Gastrocnemius medialis (tissue), 4 donors: Measurements from ENCODE around the gene CCDC92.

ENCODE experiments used
- CTCF ChIP-seq, 5 experiments: fragments of 450-650 bp in 3 of 5; fragments of 200-600 bp in 2 of 5; sonication (generic) in 2 of 5; IDR thresholded peaks in 4 of 5; conservative IDR thresholded peaks in 1 of 5; 1 replicate in 4 of 5; 2 replicates in 1 of 5; pipeline ENCODE4 v1.5.1; 2016 to 2019; ENCODE audit warnings: antibody characterized with exemption in 5 of 5, mild to moderate bottlenecking in 3 of 5, moderate library complexity in 3 of 5
- POLR2A ChIP-seq, 2 donors: fragments of 450-650 bp; IDR thresholded peaks; one replicate each; pipeline ENCODE4 v1.6.1; 2017; ENCODE audit warnings: antibody characterized with exemption in 2 of 2, mild to moderate bottlenecking in 2 of 2, moderate library complexity in 2 of 2

- TF ChIP-seq CTCF (IDR thresholded peaks at IDR 0.05 in 4 of 5, conservative IDR thresholded peaks at IDR 0.05 in 1 of 5): no peak
- no peak for TF ChIP-seq POLR2A (IDR thresholded peaks at IDR 0.05)
These were observed 27.1 kb downstream of the CCDC92 start for GRCh38 chr12:123945287-123946151.
